Measurements from ENCODE around the gene SPHK1. TPM values are rescaled to one million over a fixed set of nuclear protein-coding genes. Genes with fewer than 3 reads are reported as not detected.

SPHK1 gene
- polyA plus RNA-seq, 1 of the 3 experiments (the other 2 are of a cell fraction), result 12.3 TPM

GRCh38 chr17:76405967-76406647 lies 21.7 kb downstream of the SPHK1 start (continued):
- TF ChIP-seq CTCF (IDR thresholded peaks at IDR 0.05) (no peak), YY1 (IDR thresholded peaks at IDR 0.05; ENCODE audit: low read depth) (no peak), TCF12 (IDR thresholded peaks at IDR 0.05) (no peak), RCOR1 (IDR thresholded peaks at IDR 0.05; ENCODE audit: low read length) (peak; percentile 84), NFIC (IDR thresholded peaks at IDR 0.05; ENCODE audit: borderline replicate concordance) (no peak; the same call in 1 of the 2 replicates), ELF1 (IDR thresholded peaks at IDR 0.05) (no peak), SIN3A (IDR thresholded peaks at IDR 0.05; ENCODE audit: borderline replicate concordance, low read depth, low read length) (no peak), MXI1 (IDR thresholded peaks at IDR 0.05; ENCODE audit: low read depth, low read length) (peak; percentile 94), FOSL2 (IDR thresholded peaks at IDR 0.05; ENCODE audit: borderline replicate concordance, low read depth) (no peak), JUND (IDR thresholded peaks at IDR 0.05) (no peak), TAF1 (IDR thresholded peaks at IDR 0.05; ENCODE audit: borderline replicate concordance, low read depth, low read length) (no peak), CHD2 (IDR thresholded peaks at IDR 0.05; ENCODE audit: low read length, partially characterized antibody) (peak; percentile 90)

- Histone ChIP-seq H3K9ac (no peak overlapping the region), H3K27ac (ENCODE audit: low read depth in 2 of 2, low read length in 1 of 2) (no peak overlapping the region), H3K9me3 (no peaks in the 10 kb centered on the region), H3K79me2 (ENCODE audit: insufficient read depth) (peaks cover 15% of the 10 kb centered on the region; the same call in 1 of the 2 replicates), H2AFZ (ENCODE audit: low read depth) (no peak overlapping the region), H3K4me3 (ENCODE audit: low read depth in 2 of 2, low read length in 1 of 2) (no peak overlapping the region), H3K9me2 (no peaks in the 10 kb centered on the region), H3K4me2 (no peak overlapping the region), H3K27me3 (ENCODE audit: insufficient read depth) (no peaks in the 10 kb centered on the region), H3F3A (replicated peaks; ENCODE audit: insufficient read depth) (no peaks in the 10 kb centered on the region), H4K20me1 (ENCODE audit: insufficient read depth) (peaks cover 51% of the 10 kb centered on the region), H3K4me1 (ENCODE audit: control insufficient read depth in 1 of 2, insufficient read depth in 2 of 2, low read depth in 1 of 2, low read length in 1 of 2) (peaks cover 0 to 16% of the 10 kb centered on the region in 2 experiments; a peak in 2 of 4 replicates), H3K36me3 (replicated peaks in 1 of 2; ENCODE audit: control insufficient read depth in 1 of 2, insufficient read depth in 2 of 2, low read length in 1 of 2) (peaks cover 19 to 22% of the 10 kb centered on the region in 2 experiments)
- ChIA-PET CTCF (interaction anchor here (0.8 to 14.7 kb wide), 30 partner anchors 10 to 234 kb away, joined by 3 to 242 read pairs (median 8); partner anchors contain the start of genes AANAT, PRPSAP1, RHBDF2 and SPHK1), POLR2A (no interaction called here)
- DNase-seq, result no peak
- WGBS (ENCODE audit: low lambda C conversion rate), result 90% methylated on average over 4 of the region's 4 CpGs
- TF ChIP-seq RAD21 (IDR thresholded peaks at IDR 0.05; ENCODE audit: low read length), result no peak
- no peak for TF ChIP-seq SMC3 (IDR thresholded peaks at IDR 0.05; ENCODE audit: low read depth, low read length)
Observed at GRCh38 chr17:76407509-76407908, 23.1 kb downstream of the SPHK1 start.
